ENCODE results near the gene GNG14. TPM values are rescaled to one million over a fixed set of nuclear protein-coding genes. Genes with fewer than 3 reads are reported as not detected.

The GNG14 gene
- total RNA-seq, 6 donors from 2014 or later: not detected

DNA sequence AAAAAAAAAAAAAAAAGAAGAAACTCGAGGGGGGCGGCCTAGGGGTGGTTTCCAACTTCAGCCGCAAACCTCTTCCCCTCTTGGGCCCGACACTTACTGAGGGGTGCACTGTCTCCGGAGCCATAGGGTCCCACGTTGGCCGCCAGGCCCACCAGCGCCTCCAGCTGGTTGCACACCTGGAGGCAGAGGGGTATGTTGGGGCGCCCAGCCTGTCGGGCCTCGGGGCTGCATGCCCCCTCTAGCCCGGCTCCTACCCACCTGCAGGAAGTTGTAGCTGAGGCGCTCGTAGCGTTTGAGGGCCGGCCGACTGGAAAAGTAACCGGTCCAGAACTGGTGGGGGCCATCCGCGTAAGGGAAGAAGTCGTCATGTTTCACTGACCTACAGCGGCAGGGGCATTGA lies 29.8 kb upstream of the GNG14 start:
- WGBS, 2 donors: 86 to 97% methylated on average over 11 to 20 of the region's 22 CpGs
- Histone ChIP-seq H3K27ac (no peak overlapping the region), H3K9me3 (no peaks in the 10 kb centered on the region), H3K36me3 (peaks cover 6 to 92% (median 77%) of the 10 kb centered on the region in 4 donors), H3K4me1 (no peaks in the 10 kb centered on the region), H3K4me3 (no peak overlapping the region), H3K27me3 (no peaks in the 10 kb centered on the region)
- ATAC-seq (ENCODE audit: low FRiP score in 2 of 2) (no peak), DNase-seq (peak in 1 of 2 donors; percentile 67)
- TF ChIP-seq POLR2AphosphoS5 (IDR thresholded peaks at IDR 0.05) (no peak), POLR2A (IDR thresholded peaks at IDR 0.05) (no peak), CTCF (IDR thresholded peaks at IDR 0.05) (no peak), EP300 (IDR thresholded peaks at IDR 0.05) (no peak)

GRCh38 chr19:12660980-12661379 lies 26.8 kb upstream of the GNG14 start:
- H3K27ac ChIP-seq: no peak overlapping the region
- TF ChIP-seq CTCF (IDR thresholded peaks at IDR 0.05): no peak
- no peak for TF ChIP-seq EP300 (IDR thresholded peaks at IDR 0.05)
- no peak for TF ChIP-seq POLR2AphosphoS5 (IDR thresholded peaks at IDR 0.05)
- no peak for TF ChIP-seq POLR2A (IDR thresholded peaks at IDR 0.05)
- DNase-seq: no peak
- WGBS, 2 donors: 89 to 97% methylated on average over 12 of the region's 12 CpGs
- peaks cover 6 to 85% (median 67%) of the 10 kb centered on the region in 4 donors for H3K36me3 ChIP-seq
- H3K27me3 ChIP-seq: no peaks in the 10 kb centered on the region
- ATAC-seq (ENCODE audit: low FRiP score in 2 of 2): no peak
- no peak overlapping the region for H3K4me3 ChIP-seq
- peaks cover 7 to 18% (median 12%) of the 10 kb centered on the region in 4 donors for H3K4me1 ChIP-seq
- no peaks in the 10 kb centered on the region for H3K9me3 ChIP-seq

DNA sequence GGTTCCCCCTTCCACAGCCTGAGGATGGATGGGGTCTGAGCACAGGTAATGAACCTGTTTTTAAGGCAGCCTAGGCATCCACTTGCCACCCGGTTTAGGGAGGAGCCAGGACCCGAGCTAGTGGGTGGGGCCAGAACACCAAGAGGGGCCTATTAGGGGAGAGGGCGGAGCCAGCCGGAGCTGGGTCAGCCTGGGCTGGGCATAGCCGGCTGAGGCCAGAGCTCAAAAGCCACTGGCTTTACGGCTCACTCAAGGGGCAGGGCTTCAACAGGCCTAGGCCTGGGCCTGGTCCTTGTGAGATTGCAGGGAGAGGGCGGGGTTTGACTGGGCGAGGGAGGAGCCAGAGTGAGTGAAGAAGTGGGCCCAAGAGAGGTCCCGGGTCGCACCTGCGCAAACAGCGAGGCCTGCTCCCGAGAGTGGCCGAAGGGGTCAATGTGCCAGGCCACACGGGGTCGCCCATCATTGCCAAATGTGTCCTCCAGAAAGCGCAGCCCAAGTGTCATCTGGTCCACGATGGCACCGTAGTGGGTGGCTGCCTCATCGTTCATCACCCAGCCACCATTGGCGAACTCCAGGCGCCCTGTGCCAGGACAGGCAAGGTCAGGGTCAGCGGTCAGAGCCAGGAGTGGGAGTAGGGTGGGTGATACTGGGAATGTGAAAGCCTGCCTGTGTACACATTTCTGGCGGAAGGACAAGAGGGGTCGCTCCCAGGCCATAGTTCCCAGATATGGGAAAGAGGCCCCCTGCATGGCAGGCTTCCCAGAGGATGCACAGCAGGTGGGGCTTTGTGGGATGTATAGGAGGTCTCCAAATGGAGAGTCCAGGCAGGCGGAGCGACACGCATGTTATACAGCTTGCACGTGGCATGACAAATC lies 23.2 kb upstream of the GNG14 start:
- Histone ChIP-seq H3K36me3 (peaks cover 6 to 53% (median 39%) of the 10 kb centered on the region in 4 donors), H3K4me3 (no peak overlapping the region), H3K27ac (no peak overlapping the region), H3K27me3 (no peaks in the 10 kb centered on the region), H3K9me3 (no peaks in the 10 kb centered on the region), H3K4me1 (peaks cover 30 to 44% (median 34%) of the 10 kb centered on the region in 4 donors)
- ATAC-seq (ENCODE audit: low FRiP score in 2 of 2): no peak
- WGBS, 2 donors: 83 to 90% methylated on average over 22 to 28 of the region's 29 CpGs
- TF ChIP-seq CTCF (IDR thresholded peaks at IDR 0.05): no peak
- no peak for TF ChIP-seq POLR2A (IDR thresholded peaks at IDR 0.05)
- TF ChIP-seq EP300 (IDR thresholded peaks at IDR 0.05): no peak
- no peak for TF ChIP-seq POLR2AphosphoS5 (IDR thresholded peaks at IDR 0.05)
- DNase-seq: peak in 1 of 2 donors; percentile 56

DNA sequence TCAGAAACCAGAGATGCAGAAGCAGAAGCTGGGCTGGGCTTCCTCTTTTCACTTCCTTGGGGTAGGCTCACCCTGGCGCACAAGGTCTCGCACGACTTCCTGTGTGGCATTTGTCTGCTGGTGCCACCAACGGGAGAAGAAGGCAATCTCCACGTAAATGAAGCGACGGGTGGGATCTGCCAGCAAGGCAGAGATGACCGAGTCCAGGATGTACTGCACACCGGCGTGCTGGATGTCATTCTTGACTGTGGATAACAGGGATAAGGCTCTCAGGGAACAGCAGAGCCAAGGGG lies 22.6 kb upstream of the GNG14 start:
- WGBS, 2 donors: 66 to 74% methylated on average over 7 to 10 of the region's 10 CpGs
- TF ChIP-seq POLR2A (IDR thresholded peaks at IDR 0.05): peak in 1 of 4 donors; percentile 33
- TF ChIP-seq EP300 (IDR thresholded peaks at IDR 0.05): no peak
- peaks cover 6 to 47% (median 33%) of the 10 kb centered on the region in 4 donors for H3K36me3 ChIP-seq
- no peaks in the 10 kb centered on the region for H3K27me3 ChIP-seq
- peak overlapping the region in 3 of 4 donors; percentile 69 to 90 (median 84) for H3K4me3 ChIP-seq
- H3K4me1 ChIP-seq: peaks cover 34 to 49% (median 38%) of the 10 kb centered on the region in 4 donors
- H3K27ac ChIP-seq: peak overlapping the region in 3 of 4 donors; percentile 82 to 89 (median 87)
- DNase-seq (peak in 1 of 2 donors; percentile 84), ATAC-seq (ENCODE audit: low FRiP score in 2 of 2) (peak; percentile 34 to 49)
- H3K9me3 ChIP-seq: no peaks in the 10 kb centered on the region

GRCh38 chr19:12665671-12666264 lies 22.0 kb upstream of the GNG14 start:
- TF ChIP-seq EP300 (IDR thresholded peaks at IDR 0.05) (no peak), POLR2AphosphoS5 (IDR thresholded peaks at IDR 0.05) (no peak), CTCF (IDR thresholded peaks at IDR 0.05) (no peak), POLR2A (IDR thresholded peaks at IDR 0.05) (no peak)
- H3K4me3 ChIP-seq: peak overlapping the region; percentile 69 to 90 (median 80)

More at GRCh38 chr19:12665671-12666264, 22.0 kb upstream of the GNG14 start:
- Histone ChIP-seq H3K27ac (peak overlapping the region; percentile 79 to 89 (median 84)), H3K9me3 (no peaks in the 10 kb centered on the region), H3K36me3 (peaks cover 5 to 42% (median 29%) of the 10 kb centered on the region in 4 donors), H3K27me3 (no peaks in the 10 kb centered on the region), H3K4me1 (peaks cover 39 to 54% (median 44%) of the 10 kb centered on the region in 4 donors)
- ATAC-seq (ENCODE audit: low FRiP score in 2 of 2): no peak
- 47 to 49% methylated on average over 6 to 12 of the region's 12 CpGs for WGBS, 2 donors
- DNase-seq: peak in 1 of 2 donors; percentile 27
